ENCODE measurements around the gene EXOSC7.
"Not testable (repeated sequence)": the region's sequence is repeated elsewhere in the genome, so short reads cannot be mapped to it uniquely, and the experiment has no call there.

- TF ChIP-seq CTCF (IDR thresholded peaks at IDR 0.05; ENCODE audit: poor library complexity, severe bottlenecking); EZH2 (IDR thresholded peaks at IDR 0.05; ENCODE audit: borderline replicate concordance, insufficient read depth, low read length, poor library complexity, severe bottlenecking): not testable (repeated sequence)
These were observed 77.8 kb downstream of the EXOSC7 start for GRCh38 chr3:45053805-45054195.
